HG03571 (cell line): ENCODE results near the gene MPZL3.

Experiments
- ATAC-seq: cut with Tn5 transposase; IDR thresholded peaks from one replicate; pipeline ENCODE4 v1.9.1; 2021; ENCODE audit not compliant: unreplicated experiment

The MPZL3 gene

DNA sequence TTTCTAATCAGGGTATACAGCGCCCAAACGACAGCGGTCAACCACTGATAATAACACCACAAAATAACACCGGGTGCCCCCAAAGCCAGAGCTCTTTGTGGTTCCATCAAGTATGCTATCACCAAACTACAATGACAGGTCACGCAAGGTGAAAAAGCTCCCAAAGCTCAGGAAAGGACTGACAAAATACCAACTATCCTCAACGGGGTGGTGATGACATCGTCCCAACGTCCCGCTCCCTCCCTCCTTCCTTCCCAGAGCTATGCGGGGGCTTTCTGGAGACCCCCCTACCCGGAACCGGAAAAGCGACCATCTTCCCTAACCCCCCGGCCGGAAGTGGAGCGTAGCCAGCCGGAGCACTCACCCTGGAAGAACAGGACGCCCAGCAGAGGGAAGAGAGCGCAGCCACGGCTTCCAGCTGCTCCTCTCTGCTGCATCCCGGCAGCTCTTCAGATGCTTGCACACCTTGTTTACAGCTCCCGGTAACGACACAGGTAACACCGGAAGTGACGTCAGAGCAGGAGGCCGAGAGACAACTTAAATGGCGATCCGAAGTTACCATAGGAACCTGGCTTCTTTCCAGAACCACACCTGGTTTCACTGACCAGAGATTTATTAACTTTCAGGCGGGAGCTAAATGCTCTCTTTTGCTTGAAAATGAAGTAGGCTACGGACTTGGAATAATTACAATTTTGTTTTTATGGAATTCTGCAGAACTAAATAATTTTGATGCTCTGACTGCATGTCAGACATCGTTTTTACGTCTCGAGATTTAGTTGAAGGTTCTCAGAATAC is at the start of gene MPZL3:
Gene MPZL3 (minus strand): TSS at position 508 of the 795 bp plus-strand sequence. CDS start 71 bp downstream, at position 437.
- peak; percentile 86 for ATAC-seq

DNA sequence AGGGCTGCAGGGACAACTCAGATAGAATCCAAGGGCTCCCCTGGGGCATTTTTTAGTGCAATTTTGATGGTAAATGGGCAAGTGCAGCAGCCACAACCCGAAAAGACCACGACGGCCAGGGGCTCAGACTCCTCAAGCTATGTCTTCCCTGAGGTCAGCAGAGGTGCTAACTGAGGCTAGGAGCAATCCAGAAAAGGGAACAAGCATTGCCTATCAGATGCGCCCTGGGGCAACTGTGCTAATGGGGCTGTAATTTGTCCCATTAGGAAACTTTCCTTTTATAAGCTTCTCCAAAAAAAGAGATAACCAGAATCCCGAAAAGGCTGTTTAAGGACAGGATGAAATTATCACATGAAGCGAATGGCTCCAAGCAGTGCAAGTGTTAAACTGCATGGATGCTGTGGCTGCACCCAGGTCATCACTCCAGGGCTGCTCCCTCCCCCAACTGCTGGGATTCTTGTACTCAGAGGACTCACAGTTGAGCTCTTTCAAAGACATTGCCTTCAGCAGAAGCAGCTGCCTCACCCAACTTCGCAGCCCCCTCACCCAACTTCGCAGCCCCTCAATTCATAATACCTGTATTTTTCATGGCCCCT is 49.5 kb upstream of the MPZL3 start:
- no peak for ATAC-seq

GRCh38 chr11:118295815-118296454 is 43.8 kb upstream of the MPZL3 start:
- ATAC-seq = no peak

- no peak for ATAC-seq
Observed at GRCh38 chr11:118295199-118295598, 43.0 kb upstream of the MPZL3 start.

GRCh38 chr11:118294053-118294452 is 41.9 kb upstream of the MPZL3 start:
- no peak for ATAC-seq

- no peak for ATAC-seq
Observed at GRCh38 chr11:118291477-118292135, 39.4 kb upstream of the MPZL3 start.

- no peak for ATAC-seq
Observed at GRCh38 chr11:118290923-118291322, 38.8 kb upstream of the MPZL3 start.

GRCh38 chr11:118289401-118289800 is 37.2 kb upstream of the MPZL3 start:
- no peak for ATAC-seq

GRCh38 chr11:118287006-118287405 is 34.8 kb upstream of the MPZL3 start:
- ATAC-seq = no peak

DNA sequence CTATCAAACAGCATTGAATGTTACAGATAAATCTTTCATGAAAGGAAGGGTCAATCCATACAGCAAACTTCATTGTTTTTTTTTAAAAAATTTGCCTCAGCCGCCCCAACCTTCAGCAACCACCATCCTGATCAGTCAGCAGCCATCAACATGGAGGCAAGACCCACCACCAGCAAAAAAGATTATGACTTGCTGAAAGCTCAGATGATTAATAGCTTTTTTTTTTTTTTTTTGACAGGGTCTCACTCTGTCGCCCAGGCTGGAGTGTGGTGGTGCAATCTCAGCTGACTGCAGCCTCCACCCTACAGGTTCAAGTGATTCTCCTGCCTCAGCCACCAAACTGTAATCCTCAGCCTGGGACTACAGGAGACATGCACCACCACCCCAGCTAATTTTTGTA is 34.4 kb upstream of the MPZL3 start:
- ATAC-seq = no peak

- no peak for ATAC-seq
Observed at GRCh38 chr11:118283756-118284350, 31.7 kb upstream of the MPZL3 start.

DNA sequence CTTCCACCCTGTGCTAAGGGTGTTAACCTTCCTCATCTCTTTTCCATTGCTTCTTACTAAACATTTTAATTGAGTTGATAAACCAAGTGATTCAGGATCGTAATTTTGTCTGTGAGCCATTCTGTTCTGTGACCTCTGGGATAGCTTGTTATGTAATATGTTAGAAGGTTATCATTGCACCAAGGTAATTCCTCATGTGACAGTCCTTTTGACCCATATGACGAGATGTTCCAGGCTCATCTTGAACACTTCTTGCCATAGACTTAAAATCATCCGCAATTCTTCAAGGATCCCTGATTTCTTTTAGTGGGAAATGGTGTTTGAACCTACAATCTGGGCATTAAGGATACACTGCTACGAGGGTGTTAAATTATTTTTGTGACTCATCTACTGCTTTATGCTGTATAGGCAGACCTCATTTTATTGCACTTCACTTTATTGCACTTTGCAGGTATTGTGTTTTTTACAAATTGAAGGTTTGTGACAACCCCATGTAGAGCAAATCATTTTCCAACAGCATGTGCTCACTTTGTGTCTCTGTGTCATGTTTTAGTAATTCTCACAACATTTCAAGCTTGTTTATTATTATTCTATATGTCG is 31.0 kb upstream of the MPZL3 start:
- no peak for ATAC-seq

DNA sequence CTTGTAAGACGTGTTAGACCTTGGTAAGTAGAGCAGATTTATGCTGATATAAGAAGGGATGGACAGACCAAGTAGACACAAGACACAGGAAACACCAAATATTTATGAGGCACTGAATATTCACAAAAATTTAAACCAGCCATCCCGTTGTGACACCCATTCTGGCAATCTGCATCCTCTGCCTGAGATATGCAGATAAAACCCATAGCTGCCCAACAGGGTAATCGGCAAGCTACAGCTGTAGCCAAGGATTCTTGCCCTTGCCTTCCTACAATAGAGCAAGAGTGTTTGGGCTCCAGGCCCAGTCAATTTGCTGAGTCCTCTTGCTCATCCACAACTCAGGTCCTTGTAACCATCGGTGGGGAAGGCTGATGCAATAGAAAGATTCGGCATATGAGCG is 30.4 kb upstream of the MPZL3 start:
- no peak for ATAC-seq

GRCh38 chr11:118281284-118281683 is 29.1 kb upstream of the MPZL3 start:
- ATAC-seq = no peak

DNA sequence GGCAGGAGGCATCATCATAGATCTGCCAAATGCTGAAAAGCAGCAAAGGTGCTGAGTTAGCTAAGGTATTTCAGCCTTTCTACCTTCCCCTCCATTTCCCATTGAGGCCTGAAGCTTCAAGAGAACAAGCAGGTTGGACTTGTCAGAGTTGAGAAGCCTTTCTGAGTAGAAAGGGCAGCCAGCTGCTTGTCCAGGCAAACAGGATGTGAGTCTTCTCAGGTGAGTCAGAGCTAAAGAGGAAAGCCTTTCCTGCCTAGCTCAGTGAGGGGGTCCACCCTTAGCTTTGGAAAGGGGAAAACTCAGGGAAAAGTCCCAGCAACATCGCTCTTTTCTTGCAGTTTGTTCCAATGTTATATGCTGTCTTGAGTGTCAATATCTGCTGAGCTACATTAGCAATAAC is 25.1 kb upstream of the MPZL3 start:
- ATAC-seq = no peak

DNA sequence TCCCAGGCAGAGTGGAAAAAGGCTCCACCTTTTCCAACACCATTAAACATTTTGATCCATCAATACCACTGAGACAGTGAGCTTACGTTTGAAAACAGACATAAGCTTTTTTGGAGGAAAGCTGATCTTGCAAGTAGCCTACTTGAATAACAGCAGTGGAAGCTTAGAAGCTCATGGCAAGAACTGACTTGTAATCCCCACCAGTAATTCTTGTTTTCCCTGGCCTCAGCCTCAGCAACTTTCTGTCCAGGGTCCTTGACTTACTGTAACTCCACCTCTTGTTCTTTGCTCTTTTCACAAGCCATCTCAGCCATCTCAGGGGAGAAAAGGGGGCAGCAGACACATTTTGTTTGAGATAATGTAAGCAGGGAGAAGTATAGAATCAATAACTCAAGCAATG is 24.3 kb upstream of the MPZL3 start:
- ATAC-seq = no peak

DNA sequence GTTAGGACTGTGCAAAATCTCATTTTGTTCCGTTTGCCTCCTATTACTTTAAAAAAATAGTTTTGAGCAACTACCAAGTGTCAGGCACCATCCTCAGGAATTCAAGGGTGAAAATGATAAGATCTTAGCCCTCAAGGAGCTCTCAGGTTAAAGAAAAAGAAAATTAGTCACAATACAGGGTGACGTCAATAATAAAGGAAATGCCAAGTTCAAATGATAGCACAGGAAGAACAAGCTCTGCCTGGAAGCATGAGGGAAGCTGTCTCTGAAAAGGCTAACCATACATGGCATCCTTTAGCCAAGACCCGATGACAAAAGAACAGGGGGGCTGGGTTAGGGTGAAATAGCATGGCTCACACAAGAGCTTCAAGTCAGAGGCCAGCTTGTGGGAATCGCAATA is 23.0 kb upstream of the MPZL3 start:
- no peak for ATAC-seq

GRCh38 chr11:118274186-118274585 is 22.0 kb upstream of the MPZL3 start:
- ATAC-seq = no peak

DNA sequence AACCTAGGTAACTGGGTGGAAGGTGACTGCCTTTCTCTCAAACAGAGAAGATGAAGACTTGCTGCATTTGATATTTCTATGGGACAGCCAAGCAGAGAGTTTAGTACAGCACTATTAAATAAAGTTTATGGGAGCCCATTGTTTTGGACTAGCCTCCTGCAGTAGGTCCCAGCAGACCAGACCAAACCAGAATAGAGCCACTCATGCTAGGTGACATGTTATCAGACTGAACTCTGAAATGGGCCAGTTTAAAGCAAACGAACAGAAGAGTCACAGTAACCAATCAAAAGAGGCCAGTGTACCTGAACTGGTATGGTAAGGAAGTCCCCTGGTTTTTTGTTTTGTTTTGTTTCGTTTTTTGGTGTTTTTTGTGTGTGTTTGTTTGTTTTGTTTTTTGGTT is 19.8 kb upstream of the MPZL3 start:
- no peak for ATAC-seq

GRCh38 chr11:118267486-118267885 is 15.3 kb upstream of the MPZL3 start:
- ATAC-seq = no peak

DNA sequence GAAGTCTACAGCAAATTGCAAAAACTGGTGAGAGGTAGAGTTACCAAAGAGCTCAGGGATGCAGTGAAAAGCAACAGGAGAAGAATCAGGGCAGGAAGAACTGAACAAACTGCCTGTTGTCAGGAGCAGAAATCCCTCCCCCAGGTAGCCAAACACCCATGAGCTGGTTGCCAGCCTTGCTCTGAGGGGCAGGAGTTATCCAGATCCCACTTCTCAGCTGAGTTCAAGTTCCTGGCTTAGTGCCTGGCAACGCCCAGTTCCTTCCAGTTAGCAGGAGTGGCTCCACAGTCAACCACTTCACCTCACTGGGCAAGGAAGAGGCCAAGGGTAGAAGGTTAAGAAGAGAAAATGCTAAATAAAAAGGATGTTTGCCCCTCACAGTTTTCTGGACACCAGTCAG is 13.8 kb upstream of the MPZL3 start:
- no peak for ATAC-seq
